HG03045 (cell line): ENCODE results near the gene KDM2B.

Source experiments
- ATAC-seq: cut with Tn5 transposase; IDR thresholded peaks from one replicate; pipeline ENCODE4 v1.9.1; 2021; ENCODE audit warnings: mild to moderate bottlenecking, moderate library complexity; ENCODE audit not compliant: unreplicated experiment

KDM2B gene

GRCh38 chr12:121580959-121581685 lies at the start of gene KDM2B:
Gene KDM2B (minus strand): TSS chr12:121581023. CDS start chr12:121580911, 112 bp downstream.
- ATAC-seq: no peak

GRCh38 chr12:121628536-121628935 lies 47.7 kb upstream of the KDM2B start:
- no peak for ATAC-seq

GRCh38 chr12:121628037-121628436 lies 47.2 kb upstream of the KDM2B start:
- no peak for ATAC-seq

- ATAC-seq: peak; percentile 34
Measured at GRCh38 chr12:121626853-121627640, 46.2 kb upstream of the KDM2B start.

- ATAC-seq: peak; percentile 78
Measured at GRCh38 chr12:121626087-121626852, 45.4 kb upstream of the KDM2B start, which contains the start of gene ORAI1. Gene ORAI1 (plus strand): TSS chr12:121626530.

GRCh38 chr12:121620333-121620891 lies 39.6 kb upstream of the KDM2B start:
- no peak for ATAC-seq

- ATAC-seq: no peak
Measured at GRCh38 chr12:121618659-121619233, 37.9 kb upstream of the KDM2B start.

GRCh38 chr12:121614872-121615467 lies 34.1 kb upstream of the KDM2B start:
- ATAC-seq: no peak

GRCh38 chr12:121613462-121613861 lies 32.6 kb upstream of the KDM2B start:
- ATAC-seq: no peak

- ATAC-seq: no peak
Measured at GRCh38 chr12:121611306-121611705, 30.5 kb upstream of the KDM2B start.

- ATAC-seq: no peak
Measured at GRCh38 chr12:121610239-121611149, 29.7 kb upstream of the KDM2B start.

GRCh38 chr12:121608301-121608700 lies 27.5 kb upstream of the KDM2B start:
- no peak for ATAC-seq

- no peak for ATAC-seq
Measured at GRCh38 chr12:121603581-121603980, 22.8 kb upstream of the KDM2B start.

- ATAC-seq: no peak
Measured at GRCh38 chr12:121602766-121603165, 21.9 kb upstream of the KDM2B start.

- ATAC-seq: no peak
Measured at GRCh38 chr12:121600702-121601336, 20.0 kb upstream of the KDM2B start.

- ATAC-seq: no peak
Measured at GRCh38 chr12:121596526-121596925, 15.7 kb upstream of the KDM2B start.

- ATAC-seq: no peak
Measured at GRCh38 chr12:121595520-121595919, 14.7 kb upstream of the KDM2B start.

GRCh38 chr12:121592320-121592719 lies 11.5 kb upstream of the KDM2B start:
- ATAC-seq: no peak
